ENCODE results near the gene NFASC. TPM values are rescaled to one million over a fixed set of nuclear protein-coding genes. Genes with fewer than 3 reads are reported as not detected.

NFASC gene
- total and polyA plus RNA-seq, 7 experiments from 2014 or later = 0.31 TPM; not detected in 6

DNA sequence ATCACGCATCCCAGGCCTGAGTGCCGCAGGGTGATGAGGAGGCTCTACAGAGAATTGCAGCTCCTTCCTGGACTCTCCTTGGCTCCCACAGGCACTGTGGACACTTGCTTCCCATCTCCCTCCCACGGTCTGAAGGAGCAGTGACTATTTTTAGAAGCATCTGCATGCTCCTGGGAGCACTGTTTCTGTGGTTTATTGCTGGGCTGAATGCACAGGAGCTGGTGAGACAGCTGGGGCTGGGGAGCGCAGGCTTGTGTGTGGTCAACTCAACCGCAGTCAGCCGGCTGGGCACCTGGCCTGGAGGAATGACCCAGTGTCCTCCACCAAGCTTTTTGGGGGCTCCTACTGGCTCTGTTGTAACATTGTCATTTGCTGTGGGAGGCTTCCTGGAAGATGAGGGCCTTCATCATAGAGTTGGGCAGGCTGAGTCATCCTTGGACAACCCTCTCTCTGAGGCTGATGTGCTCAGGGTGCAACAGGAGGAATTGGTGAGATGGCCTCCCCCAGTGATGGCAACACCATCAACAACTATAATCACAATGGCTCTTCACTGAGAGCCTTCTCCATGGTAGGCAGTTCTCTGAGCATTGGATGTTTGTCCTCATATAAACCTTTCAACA is 1.7 kb downstream of the NFASC start:
- Histone ChIP-seq H3K27ac (ENCODE audit: low read depth, low read length) (no peak overlapping the region), H3K4me1 (ENCODE audit: control insufficient read depth in 2 of 2, insufficient read depth in 2 of 2, low read length in 2 of 2) (no peaks in the 10 kb centered on the region), H3K36me3 (ENCODE audit: control insufficient read depth in 2 of 3, insufficient read depth in 3 of 3, low read length in 3 of 3) (no peaks in the 10 kb centered on the region), H3K9me3 (ENCODE audit: control insufficient read depth in 2 of 3, low read length in 3 of 3) (no peaks in the 10 kb centered on the region), H3K4me3 (ENCODE audit: low read length) (no peak overlapping the region), H3K27me3 (ENCODE audit: control insufficient read depth in 2 of 2, insufficient read depth in 2 of 2, low read length in 2 of 2) (no peaks in the 10 kb centered on the region)
- no peak for DNase-seq
- no peaks in the 10 kb centered on the region for H3K9me3 Mint-ChIP-seq
- no peaks in the 10 kb centered on the region for H3K4me1 Mint-ChIP-seq
- H3K36me3 Mint-ChIP-seq = no peaks in the 10 kb centered on the region
- ChIA-PET CTCF (interaction anchor here (0.6 kb wide), 1 partner anchor 525 kb away, joined by 3 read pairs; no protein-coding TSS in a partner anchor), POLR2A (no interaction called here)
- H3K4me3 Mint-ChIP-seq = no peak overlapping the region
- intact Hi-C loops (cut with micrococcal nuclease) = no loop called here
- no peak for ATAC-seq
- no peak overlapping the region for H3K27ac Mint-ChIP-seq
- peaks cover 4 to 16% (median 10%) of the 10 kb centered on the region in 5 donors for H3K27me3 Mint-ChIP-seq

DNA sequence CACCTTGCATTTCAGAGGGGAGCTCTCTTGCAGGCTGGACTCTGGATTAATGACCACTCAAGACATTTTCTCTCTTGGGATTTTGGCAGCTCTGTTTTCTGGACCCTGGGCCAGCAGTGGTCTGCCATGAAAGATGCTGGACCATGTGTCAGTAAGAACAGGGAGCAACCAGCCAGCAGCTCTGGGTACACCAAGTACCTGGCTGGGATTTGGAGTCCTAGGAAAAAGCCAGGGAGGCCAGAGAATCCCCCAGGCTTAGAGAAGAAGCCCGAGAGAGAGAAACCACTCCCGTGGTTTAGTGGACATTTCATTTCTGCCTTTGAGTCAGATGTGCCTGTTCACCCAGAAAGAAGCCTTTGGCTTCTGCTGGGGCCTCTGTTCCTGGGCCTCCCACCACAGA is 2.5 kb downstream of the NFASC start:
- POLR2A ChIA-PET = no interaction called here
- Mint-ChIP-seq H3K4me1 (no peaks in the 10 kb centered on the region), H3K4me3 (no peak overlapping the region), H3K27ac (no peak overlapping the region), H3K36me3 (no peaks in the 10 kb centered on the region), H3K9me3 (no peaks in the 10 kb centered on the region), H3K27me3 (peaks cover 9 to 18% (median 15%) of the 10 kb centered on the region in 5 donors)
- Histone ChIP-seq H3K27me3 (ENCODE audit: control insufficient read depth in 2 of 2, insufficient read depth in 2 of 2, low read length in 2 of 2) (no peaks in the 10 kb centered on the region), H3K9me3 (ENCODE audit: control insufficient read depth in 2 of 3, low read length in 3 of 3) (no peaks in the 10 kb centered on the region), H3K36me3 (ENCODE audit: control insufficient read depth in 2 of 3, insufficient read depth in 3 of 3, low read length in 3 of 3) (no peaks in the 10 kb centered on the region), H3K4me1 (ENCODE audit: control insufficient read depth in 2 of 2, insufficient read depth in 2 of 2, low read length in 2 of 2) (no peaks in the 10 kb centered on the region), H3K27ac (ENCODE audit: low read depth, low read length) (no peak overlapping the region), H3K4me3 (ENCODE audit: low read length) (no peak overlapping the region)
- intact Hi-C loops (cut with micrococcal nuclease) = no loop called here
- no peak for ATAC-seq
- CTCF ChIA-PET = interaction anchor here (0.6 kb wide), 1 partner anchor 524 kb away, joined by 3 read pairs; no protein-coding TSS in a partner anchor
- no peak for DNase-seq

DNA sequence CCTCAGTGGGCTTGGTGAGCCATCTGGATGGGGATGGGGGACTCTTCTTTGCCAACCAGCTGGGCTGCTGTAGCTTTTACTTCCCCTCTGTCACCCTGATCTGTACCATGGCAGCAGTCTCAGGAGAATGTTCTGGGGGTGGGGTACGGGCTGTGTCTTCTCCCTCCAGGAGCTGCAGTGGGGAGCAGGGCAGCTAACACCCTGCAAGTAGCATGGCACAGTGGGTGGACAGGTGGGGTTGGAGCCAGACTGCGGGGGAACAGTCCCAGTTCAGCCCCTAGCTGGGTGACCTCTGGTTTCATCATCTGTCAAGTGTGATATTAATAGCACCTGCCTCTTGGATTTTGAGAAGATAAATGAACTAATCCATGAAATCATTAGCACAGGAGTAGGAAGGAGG is 3.1 kb downstream of the NFASC start:
- Mint-ChIP-seq H3K4me1 (no peaks in the 10 kb centered on the region), H3K4me3 (no peak overlapping the region), H3K27me3 (peaks cover 10 to 20% (median 18%) of the 10 kb centered on the region in 5 donors), H3K9me3 (no peaks in the 10 kb centered on the region), H3K36me3 (no peaks in the 10 kb centered on the region), H3K27ac (no peak overlapping the region)
- H3K27me3 ChIP-seq (ENCODE audit: control insufficient read depth in 2 of 2, insufficient read depth in 2 of 2, low read length in 2 of 2) = no peaks in the 10 kb centered on the region
- H3K4me3 ChIP-seq (ENCODE audit: low read length) = no peak overlapping the region
- no peak for ATAC-seq
- H3K4me1 ChIP-seq (ENCODE audit: control insufficient read depth in 2 of 2, insufficient read depth in 2 of 2, low read length in 2 of 2) = no peaks in the 10 kb centered on the region
- no peaks in the 10 kb centered on the region for H3K9me3 ChIP-seq (ENCODE audit: control insufficient read depth in 2 of 3, low read length in 3 of 3)
- no peak for DNase-seq
- POLR2A ChIA-PET = no interaction called here
- H3K36me3 ChIP-seq (ENCODE audit: control insufficient read depth in 2 of 3, insufficient read depth in 3 of 3, low read length in 3 of 3) = no peaks in the 10 kb centered on the region
- H3K27ac ChIP-seq (ENCODE audit: low read depth, low read length) = no peak overlapping the region
- intact Hi-C loops (cut with micrococcal nuclease) = no loop called here
- CTCF ChIA-PET = no interaction called here

DNA sequence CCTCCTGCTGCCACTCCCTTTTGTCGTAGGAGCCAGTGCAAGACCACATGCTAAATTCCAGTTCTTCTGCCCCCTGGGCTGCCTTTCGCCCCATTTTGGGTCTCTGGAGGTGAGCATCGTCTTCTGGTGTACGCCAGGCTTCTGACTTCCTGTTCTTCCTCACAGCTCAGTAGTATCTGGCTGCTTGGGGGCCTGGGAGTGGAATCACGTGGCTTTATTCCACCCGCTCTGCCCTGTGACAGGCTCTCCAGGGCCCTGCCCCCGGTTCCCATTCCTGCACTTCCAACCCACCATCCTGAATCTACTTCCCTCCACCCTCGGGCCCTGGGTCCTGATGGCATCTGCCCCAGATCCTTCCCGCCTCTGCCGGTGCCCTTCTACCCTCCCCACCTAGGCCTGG is 3.6 kb downstream of the NFASC start:
- Mint-ChIP-seq H3K9me3 (no peaks in the 10 kb centered on the region), H3K27me3 (peaks cover 10 to 25% (median 16%) of the 10 kb centered on the region in 5 donors), H3K36me3 (no peaks in the 10 kb centered on the region), H3K4me3 (no peak overlapping the region), H3K27ac (no peak overlapping the region), H3K4me1 (no peaks in the 10 kb centered on the region)
- intact Hi-C loops (cut with micrococcal nuclease) = no loop called here
- no peaks in the 10 kb centered on the region for H3K36me3 ChIP-seq (ENCODE audit: control insufficient read depth in 2 of 3, insufficient read depth in 3 of 3, low read length in 3 of 3)
- no peak for DNase-seq
- POLR2A ChIA-PET = no interaction called here
- no peak for ATAC-seq
- no peak overlapping the region for H3K27ac ChIP-seq (ENCODE audit: low read depth, low read length)
- CTCF ChIA-PET = no interaction called here
- no peaks in the 10 kb centered on the region for H3K27me3 ChIP-seq (ENCODE audit: control insufficient read depth in 2 of 2, insufficient read depth in 2 of 2, low read length in 2 of 2)
- H3K9me3 ChIP-seq (ENCODE audit: control insufficient read depth in 2 of 3, low read length in 3 of 3) = no peaks in the 10 kb centered on the region
- H3K4me3 ChIP-seq (ENCODE audit: low read length) = no peak overlapping the region
- H3K4me1 ChIP-seq (ENCODE audit: control insufficient read depth in 2 of 2, insufficient read depth in 2 of 2, low read length in 2 of 2) = no peaks in the 10 kb centered on the region

DNA sequence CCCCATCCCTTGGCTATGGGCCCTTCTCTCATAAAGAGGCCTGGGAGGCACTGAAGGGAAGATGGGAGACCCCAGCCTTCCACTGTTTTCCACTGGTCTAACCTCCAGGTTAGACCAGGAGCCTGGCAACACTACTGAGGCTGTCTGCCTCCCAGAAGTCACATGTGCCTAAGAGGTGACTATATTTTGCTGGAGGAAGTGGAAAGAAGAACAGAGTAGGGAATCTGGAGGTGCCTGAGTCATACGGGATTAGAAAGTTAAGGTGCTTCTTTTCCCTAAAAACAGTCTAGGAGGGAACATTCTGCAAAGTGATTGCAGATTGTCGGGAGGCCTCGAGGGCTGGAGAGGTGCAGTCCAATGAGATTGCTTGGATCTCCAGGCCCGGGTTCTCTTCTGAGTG is 4.6 kb downstream of the NFASC start:
- CTCF ChIA-PET = no interaction called here
- intact Hi-C loops (cut with micrococcal nuclease) = no loop called here
- ATAC-seq = no peak

DNA sequence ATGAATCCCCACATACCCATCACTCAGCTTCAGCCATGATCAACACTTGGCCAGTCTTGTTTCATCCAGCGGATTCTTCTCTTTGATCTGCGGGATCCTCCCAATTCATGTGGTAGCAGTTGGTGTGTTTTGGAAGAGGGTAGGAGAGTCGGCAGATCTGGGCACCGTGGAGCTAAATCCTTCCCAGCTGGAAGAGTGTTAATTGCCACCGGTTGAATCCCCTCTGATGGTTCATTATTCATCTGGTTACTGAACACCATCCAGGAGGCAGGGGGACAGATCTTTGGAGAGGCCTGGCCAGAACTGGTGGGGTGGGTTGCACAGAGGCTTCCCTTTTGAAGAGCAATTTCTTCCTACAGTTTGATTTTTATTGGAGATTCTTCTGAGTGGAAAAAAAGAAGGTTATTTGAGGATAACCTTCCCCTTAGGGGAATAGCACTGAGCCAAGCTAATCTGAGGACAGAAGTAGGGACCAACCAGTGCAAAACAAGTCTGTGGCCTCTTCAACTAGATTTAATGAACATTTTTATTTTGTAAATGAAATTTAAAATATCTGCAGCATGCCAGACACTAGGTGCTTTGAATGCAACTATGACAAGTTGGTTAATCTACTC is 8.1 kb downstream of the NFASC start:
- Histone ChIP-seq H3K4me3 (ENCODE audit: low read length) (no peak overlapping the region), H3K27me3 (ENCODE audit: control insufficient read depth in 2 of 2, insufficient read depth in 2 of 2, low read length in 2 of 2) (no peaks in the 10 kb centered on the region), H3K36me3 (ENCODE audit: control insufficient read depth in 2 of 3, insufficient read depth in 3 of 3, low read length in 3 of 3) (no peaks in the 10 kb centered on the region), H3K27ac (ENCODE audit: low read depth, low read length) (no peak overlapping the region), H3K4me1 (ENCODE audit: control insufficient read depth in 2 of 2, insufficient read depth in 2 of 2, low read length in 2 of 2) (no peaks in the 10 kb centered on the region), H3K9me3 (ENCODE audit: control insufficient read depth in 2 of 3, low read length in 3 of 3) (no peaks in the 10 kb centered on the region)
- H3K27me3 Mint-ChIP-seq = peaks cover 8 to 36% (median 13%) of the 10 kb centered on the region in 5 donors
- H3K27ac Mint-ChIP-seq = no peak overlapping the region
- ChIA-PET CTCF (no interaction called here), POLR2A (no interaction called here)
- H3K4me1 Mint-ChIP-seq = no peaks in the 10 kb centered on the region
- no peak for ATAC-seq
- H3K4me3 Mint-ChIP-seq = no peak overlapping the region
- no peak for DNase-seq
- peaks cover 0 to 2% (median 0%) of the 10 kb centered on the region in 11 donors for H3K9me3 Mint-ChIP-seq
- intact Hi-C loops (cut with micrococcal nuclease) = no loop called here
- no peaks in the 10 kb centered on the region for H3K36me3 Mint-ChIP-seq

More for the DNA sequence above, 4.6 kb downstream of the NFASC start:
- Mint-ChIP-seq H3K9me3 (no peaks in the 10 kb centered on the region), H3K4me1 (no peaks in the 10 kb centered on the region), H3K27me3 (peaks cover 9 to 31% (median 12%) of the 10 kb centered on the region in 5 donors), H3K4me3 (no peak overlapping the region), H3K36me3 (no peaks in the 10 kb centered on the region), H3K27ac (no peak overlapping the region)
- Histone ChIP-seq H3K9me3 (ENCODE audit: control insufficient read depth in 2 of 3, low read length in 3 of 3) (no peaks in the 10 kb centered on the region), H3K27me3 (ENCODE audit: control insufficient read depth in 2 of 2, insufficient read depth in 2 of 2, low read length in 2 of 2) (no peaks in the 10 kb centered on the region), H3K4me3 (ENCODE audit: low read length) (no peak overlapping the region), H3K36me3 (ENCODE audit: control insufficient read depth in 2 of 3, insufficient read depth in 3 of 3, low read length in 3 of 3) (no peaks in the 10 kb centered on the region), H3K27ac (ENCODE audit: low read depth, low read length) (no peak overlapping the region), H3K4me1 (ENCODE audit: control insufficient read depth in 2 of 2, insufficient read depth in 2 of 2, low read length in 2 of 2) (no peaks in the 10 kb centered on the region)
- DNase-seq = no peak
- POLR2A ChIA-PET = no interaction called here

DNA sequence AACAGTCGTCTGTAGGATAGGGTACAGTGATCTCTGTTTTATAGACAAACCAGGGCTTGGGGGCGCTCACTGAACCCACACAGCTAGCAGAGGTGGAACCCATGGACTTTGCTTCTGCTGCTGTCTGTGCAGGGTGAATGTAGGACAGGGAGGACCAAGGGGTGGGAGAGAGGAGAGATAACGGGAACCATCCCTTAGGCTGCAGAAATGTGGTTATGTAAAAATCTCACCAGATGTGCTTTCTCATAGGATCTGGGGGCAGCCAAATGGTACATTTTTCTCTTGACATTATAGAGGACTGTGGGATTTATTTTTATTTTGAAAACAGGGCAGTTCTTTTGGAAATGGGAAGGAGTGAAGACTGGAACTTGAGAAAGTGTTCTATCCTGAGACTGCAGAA is 8.7 kb downstream of the NFASC start:
- Histone ChIP-seq H3K4me1 (ENCODE audit: control insufficient read depth in 2 of 2, insufficient read depth in 2 of 2, low read length in 2 of 2) (no peaks in the 10 kb centered on the region), H3K9me3 (ENCODE audit: control insufficient read depth in 2 of 3, low read length in 3 of 3) (no peaks in the 10 kb centered on the region), H3K4me3 (ENCODE audit: low read length) (no peak overlapping the region), H3K27ac (ENCODE audit: low read depth, low read length) (no peak overlapping the region), H3K27me3 (ENCODE audit: control insufficient read depth in 2 of 2, insufficient read depth in 2 of 2, low read length in 2 of 2) (no peaks in the 10 kb centered on the region), H3K36me3 (ENCODE audit: control insufficient read depth in 2 of 3, insufficient read depth in 3 of 3, low read length in 3 of 3) (no peaks in the 10 kb centered on the region)
- no peak overlapping the region for H3K27ac Mint-ChIP-seq
- ChIA-PET CTCF (no interaction called here), POLR2A (no interaction called here)
- DNase-seq (no peak), ATAC-seq (no peak)
- intact Hi-C loops (cut with micrococcal nuclease) = no loop called here
- H3K27me3 Mint-ChIP-seq = peaks cover 8 to 36% (median 13%) of the 10 kb centered on the region in 5 donors
- H3K9me3 Mint-ChIP-seq = peaks cover 0 to 2% (median 0%) of the 10 kb centered on the region in 11 donors
- H3K4me3 Mint-ChIP-seq = no peak overlapping the region
- no peaks in the 10 kb centered on the region for H3K36me3 Mint-ChIP-seq
- no peaks in the 10 kb centered on the region for H3K4me1 Mint-ChIP-seq
